HEK293 (cell line): ENCODE measurements around the gene CPD.

ENCODE experiments used
- GLI4 ChIP-seq: fragments of 450-650 bp; formaldehyde crosslinking; IDR thresholded peaks from 2 replicates; pipeline ENCODE4 v1.5.1; 2016; ENCODE audit warnings: missing biosample characterization, missing genetic modification characterization
- SP2 ChIP-seq: fragments of 450-650 bp; formaldehyde crosslinking; IDR thresholded peaks from 2 replicates; pipeline ENCODE4 v1.5.1; 2016; ENCODE audit warnings: missing biosample characterization, missing genetic modification characterization
- YY1 ChIP-seq: fragments of 450-650 bp; formaldehyde crosslinking; IDR thresholded peaks from 2 replicates; pipeline ENCODE4 v1.5.1; 2018; ENCODE audit warnings: missing biosample characterization, missing genetic modification characterization
- ZFP3 ChIP-seq: fragments of 450-650 bp; formaldehyde crosslinking; IDR thresholded peaks from 2 replicates; pipeline ENCODE4 v1.5.1; 2016; ENCODE audit warnings: low read depth, missing biosample characterization, missing genetic modification characterization
- ZNF561 ChIP-seq: fragments of 450-650 bp; IDR thresholded peaks from 2 replicates; pipeline ENCODE4 v1.5.1; 2018; ENCODE audit warnings: missing biosample characterization, missing genetic modification characterization, borderline replicate concordance
- ZNF776 ChIP-seq: fragments of 450-650 bp; formaldehyde crosslinking; IDR thresholded peaks from 2 replicates; pipeline ENCODE4 v1.5.0; 2017; ENCODE audit warnings: missing biosample characterization, missing genetic modification characterization, borderline replicate concordance
- ZNF777 ChIP-seq: fragments of 450-650 bp; formaldehyde crosslinking; IDR thresholded peaks from 2 replicates; pipeline ENCODE4 v1.5.1; 2017; ENCODE audit warnings: missing biosample characterization, missing genetic modification characterization, borderline replicate concordance
- TF ChIP-seq, protein P1 (sequence below): fragments of 450-650 bp; formaldehyde crosslinking; IDR thresholded peaks from 2 replicates; pipeline ENCODE4 v1.5.1; 2016; ENCODE audit warnings: missing biosample characterization, missing genetic modification characterization
- TF ChIP-seq, protein P2 (sequence below): IDR thresholded peaks from 2 replicates; pipeline ENCODE4 v1.6.1; 2011; ENCODE audit warnings: mild to moderate bottlenecking, low read depth, low read length, borderline replicate concordance
- TF ChIP-seq, protein P3 (sequence below): fragments of 450-650 bp; formaldehyde crosslinking; IDR thresholded peaks from 2 replicates; pipeline ENCODE4 v1.5.1; 2016; ENCODE audit warnings: missing biosample characterization, missing genetic modification characterization

DNA sequence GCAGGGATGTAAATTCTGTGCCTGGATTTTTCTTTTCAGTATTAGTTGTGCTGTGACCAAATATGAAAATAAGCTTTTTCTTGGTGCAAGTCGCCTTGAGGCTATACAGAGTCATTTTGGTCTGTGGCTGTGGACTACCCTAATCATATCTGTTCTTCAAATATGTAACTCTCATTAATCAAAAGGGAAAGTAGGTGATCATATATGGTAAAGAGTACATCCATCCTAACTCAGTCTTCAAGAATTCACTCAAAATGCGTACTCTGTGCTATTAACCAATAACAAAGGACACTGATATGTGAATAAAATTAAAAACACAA is 2.6 kb downstream of the CPD start:
- TF ChIP-seq ZNF776 (tag by site-specific recombination) (no peak), SP2 (tag by site-specific recombination) (no peak), ZNF561 (tag by site-specific recombination) (no peak), GLI4 (no peak), ZNF777 (tag by site-specific recombination) (no peak), ZFP3 (tag by site-specific recombination) (no peak), YY1 (tag by site-specific recombination) (no peak)
- TF ChIP-seq, protein P1, sequence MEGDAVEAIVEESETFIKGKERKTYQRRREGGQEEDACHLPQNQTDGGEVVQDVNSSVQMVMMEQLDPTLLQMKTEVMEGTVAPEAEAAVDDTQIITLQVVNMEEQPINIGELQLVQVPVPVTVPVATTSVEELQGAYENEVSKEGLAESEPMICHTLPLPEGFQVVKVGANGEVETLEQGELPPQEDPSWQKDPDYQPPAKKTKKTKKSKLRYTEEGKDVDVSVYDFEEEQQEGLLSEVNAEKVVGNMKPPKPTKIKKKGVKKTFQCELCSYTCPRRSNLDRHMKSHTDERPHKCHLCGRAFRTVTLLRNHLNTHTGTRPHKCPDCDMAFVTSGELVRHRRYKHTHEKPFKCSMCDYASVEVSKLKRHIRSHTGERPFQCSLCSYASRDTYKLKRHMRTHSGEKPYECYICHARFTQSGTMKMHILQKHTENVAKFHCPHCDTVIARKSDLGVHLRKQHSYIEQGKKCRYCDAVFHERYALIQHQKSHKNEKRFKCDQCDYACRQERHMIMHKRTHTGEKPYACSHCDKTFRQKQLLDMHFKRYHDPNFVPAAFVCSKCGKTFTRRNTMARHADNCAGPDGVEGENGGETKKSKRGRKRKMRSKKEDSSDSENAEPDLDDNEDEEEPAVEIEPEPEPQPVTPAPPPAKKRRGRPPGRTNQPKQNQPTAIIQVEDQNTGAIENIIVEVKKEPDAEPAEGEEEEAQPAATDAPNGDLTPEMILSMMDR (tag by site-specific recombination) = no peak
- TF ChIP-seq, protein P2, sequence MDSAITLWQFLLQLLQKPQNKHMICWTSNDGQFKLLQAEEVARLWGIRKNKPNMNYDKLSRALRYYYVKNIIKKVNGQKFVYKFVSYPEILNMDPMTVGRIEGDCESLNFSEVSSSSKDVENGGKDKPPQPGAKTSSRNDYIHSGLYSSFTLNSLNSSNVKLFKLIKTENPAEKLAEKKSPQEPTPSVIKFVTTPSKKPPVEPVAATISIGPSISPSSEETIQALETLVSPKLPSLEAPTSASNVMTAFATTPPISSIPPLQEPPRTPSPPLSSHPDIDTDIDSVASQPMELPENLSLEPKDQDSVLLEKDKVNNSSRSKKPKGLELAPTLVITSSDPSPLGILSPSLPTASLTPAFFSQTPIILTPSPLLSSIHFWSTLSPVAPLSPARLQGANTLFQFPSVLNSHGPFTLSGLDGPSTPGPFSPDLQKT = no peak
- TF ChIP-seq, protein P3, sequence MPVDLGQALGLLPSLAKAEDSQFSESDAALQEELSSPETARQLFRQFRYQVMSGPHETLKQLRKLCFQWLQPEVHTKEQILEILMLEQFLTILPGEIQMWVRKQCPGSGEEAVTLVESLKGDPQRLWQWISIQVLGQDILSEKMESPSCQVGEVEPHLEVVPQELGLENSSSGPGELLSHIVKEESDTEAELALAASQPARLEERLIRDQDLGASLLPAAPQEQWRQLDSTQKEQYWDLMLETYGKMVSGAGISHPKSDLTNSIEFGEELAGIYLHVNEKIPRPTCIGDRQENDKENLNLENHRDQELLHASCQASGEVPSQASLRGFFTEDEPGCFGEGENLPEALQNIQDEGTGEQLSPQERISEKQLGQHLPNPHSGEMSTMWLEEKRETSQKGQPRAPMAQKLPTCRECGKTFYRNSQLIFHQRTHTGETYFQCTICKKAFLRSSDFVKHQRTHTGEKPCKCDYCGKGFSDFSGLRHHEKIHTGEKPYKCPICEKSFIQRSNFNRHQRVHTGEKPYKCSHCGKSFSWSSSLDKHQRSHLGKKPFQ (tag by site-specific recombination) = no peak
